GM08714 (cell line): Measurements from ENCODE around the gene GOLGA6L7.

Experiments used
- H3K4me3 ChIP-seq: fragments of 200-500 bp; sonication (Bioruptor generic); 2 replicates; pipeline ENCODE4 v1.5.1; 2014; ENCODE audit warnings: mild to moderate bottlenecking, low read length, inconsistent platforms
- ZNF274 ChIP-seq: IDR thresholded peaks from 2 replicates; pipeline ENCODE4 v1.6.1; 2012; ENCODE audit warnings: mild to moderate bottlenecking, low read depth, low read length

Gene GOLGA6L7

GRCh38 chr15:28887339-28888174 is 39.1 kb upstream of the GOLGA6L7 start:
- no peak for TF ChIP-seq ZNF274
- no peak overlapping the region for H3K4me3 ChIP-seq

GRCh38 chr15:28886431-28887338 is 38.2 kb upstream of the GOLGA6L7 start:
- TF ChIP-seq ZNF274: no peak
- no peak overlapping the region for H3K4me3 ChIP-seq

- H3K4me3 ChIP-seq: no peak within 1 kb of the TSS
Observed at GRCh38 chr15:28885630-28886430, 37.4 kb upstream of the GOLGA6L7 start, which contains the start of gene APBA2. Gene APBA2 (plus strand): TSS chr15:28885974. CDS start chr15:29053885, 167,911 bp downstream.

GRCh38 chr15:28885128-28885629 is 36.7 kb upstream of the GOLGA6L7 start:
- no peak for TF ChIP-seq ZNF274
- no peak overlapping the region for H3K4me3 ChIP-seq

More at GRCh38 chr15:28885630-28886430, 37.4 kb upstream of the GOLGA6L7 start, which contains the start of gene APBA2:
- no peak for TF ChIP-seq ZNF274

- TF ChIP-seq ZNF274: no peak
- no peak overlapping the region for H3K4me3 ChIP-seq
Observed at GRCh38 chr15:28884151-28884940, 35.9 kb upstream of the GOLGA6L7 start.

GRCh38 chr15:28881600-28881999 is 33.2 kb upstream of the GOLGA6L7 start:
- TF ChIP-seq ZNF274: no peak
- no peak overlapping the region for H3K4me3 ChIP-seq

GRCh38 chr15:28881170-28881569 is 32.7 kb upstream of the GOLGA6L7 start:
- no peak overlapping the region for H3K4me3 ChIP-seq
- no peak for TF ChIP-seq ZNF274

- no peak for TF ChIP-seq ZNF274
- no peak overlapping the region for H3K4me3 ChIP-seq
Observed at GRCh38 chr15:28880680-28881079, 32.2 kb upstream of the GOLGA6L7 start.

GRCh38 chr15:28879551-28879950 is 31.1 kb upstream of the GOLGA6L7 start:
- H3K4me3 ChIP-seq: no peak overlapping the region
- no peak for TF ChIP-seq ZNF274

GRCh38 chr15:28878209-28878608 is 29.8 kb upstream of the GOLGA6L7 start:
- no peak overlapping the region for H3K4me3 ChIP-seq
- TF ChIP-seq ZNF274: no peak

GRCh38 chr15:28876845-28877185 is 28.4 kb upstream of the GOLGA6L7 start:
- TF ChIP-seq ZNF274: no peak
- H3K4me3 ChIP-seq: no peak overlapping the region

- TF ChIP-seq ZNF274: no peak
Observed at GRCh38 chr15:28876131-28876844, 27.8 kb upstream of the GOLGA6L7 start.

More at GRCh38 chr15:28876131-28876844, 27.8 kb upstream of the GOLGA6L7 start:
- H3K4me3 ChIP-seq: no peak overlapping the region
